SKM-1 treated with dmso at 0.1 percent for 144 hours (cell line): Measurements from ENCODE around the gene SMIM38.

Experiments
- DNase-seq: peaks from one replicate; lab custom pipeline; 2025; ENCODE audit not compliant: unreplicated experiment; lab: John Stamatoyannopoulos, UW

The SMIM38 gene

DNA sequence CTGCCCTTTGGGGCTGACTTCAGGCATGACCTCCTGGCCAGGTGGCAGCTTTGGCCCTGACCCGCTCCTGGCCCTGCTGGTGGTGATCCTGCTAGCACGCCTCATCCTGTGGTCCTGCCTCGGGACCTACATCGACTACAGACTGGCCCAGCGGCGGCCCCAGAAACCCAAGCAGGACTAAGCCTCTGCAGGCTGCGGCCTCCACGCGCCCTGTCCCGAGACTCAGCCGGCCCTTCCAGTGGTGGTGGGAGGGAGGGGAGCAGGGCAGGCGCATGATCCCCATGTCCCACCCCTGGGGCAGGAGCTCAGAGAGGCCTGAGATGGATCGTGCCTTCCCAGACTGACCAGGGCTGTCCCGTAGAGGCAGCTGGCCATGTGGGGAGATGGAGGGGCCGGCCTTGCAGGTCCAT, 2.1 kb downstream of the SMIM38 start:
- DNase-seq, result no peak

DNA sequence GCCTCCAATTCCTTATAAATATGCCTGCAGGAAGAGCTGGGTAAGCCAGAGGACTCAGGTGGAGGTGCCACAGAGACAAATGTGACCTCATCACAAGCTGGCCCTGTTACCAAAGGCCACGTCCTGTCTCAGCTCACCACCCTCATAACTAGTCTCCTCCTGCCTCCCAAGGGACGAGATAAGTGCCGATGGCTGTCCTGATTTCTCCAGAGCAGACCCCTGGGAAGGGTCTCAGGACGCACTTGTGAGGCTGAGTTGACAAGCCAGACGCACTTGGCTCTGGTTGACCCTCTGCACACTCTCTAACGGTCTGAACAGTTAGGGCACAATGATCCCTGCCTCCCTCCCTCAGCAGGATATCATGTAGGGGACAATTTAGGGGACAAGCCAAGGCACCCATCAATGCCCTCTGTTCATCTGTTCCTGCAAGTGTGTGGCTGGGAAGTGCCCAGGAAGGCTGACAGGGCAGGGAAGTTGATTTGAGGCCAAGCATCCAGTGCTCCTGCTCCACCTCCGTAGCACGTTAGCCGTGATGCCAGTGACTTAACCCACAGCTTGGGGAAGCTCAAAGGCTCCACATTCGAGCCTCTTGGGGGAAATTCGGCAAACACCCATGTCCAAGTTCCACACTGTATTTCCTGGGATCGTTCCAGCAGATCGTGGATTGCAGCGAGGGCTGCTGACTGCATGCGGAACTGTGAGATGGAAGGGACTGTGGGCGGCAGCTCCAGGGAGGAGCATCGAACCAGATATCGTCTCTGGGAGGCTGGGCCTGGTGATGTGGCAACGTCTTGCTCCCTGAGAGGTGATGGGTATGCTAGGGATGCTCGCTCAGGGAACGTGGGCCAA, 2.8 kb downstream of the SMIM38 start:
- DNase-seq, result no peak

DNA sequence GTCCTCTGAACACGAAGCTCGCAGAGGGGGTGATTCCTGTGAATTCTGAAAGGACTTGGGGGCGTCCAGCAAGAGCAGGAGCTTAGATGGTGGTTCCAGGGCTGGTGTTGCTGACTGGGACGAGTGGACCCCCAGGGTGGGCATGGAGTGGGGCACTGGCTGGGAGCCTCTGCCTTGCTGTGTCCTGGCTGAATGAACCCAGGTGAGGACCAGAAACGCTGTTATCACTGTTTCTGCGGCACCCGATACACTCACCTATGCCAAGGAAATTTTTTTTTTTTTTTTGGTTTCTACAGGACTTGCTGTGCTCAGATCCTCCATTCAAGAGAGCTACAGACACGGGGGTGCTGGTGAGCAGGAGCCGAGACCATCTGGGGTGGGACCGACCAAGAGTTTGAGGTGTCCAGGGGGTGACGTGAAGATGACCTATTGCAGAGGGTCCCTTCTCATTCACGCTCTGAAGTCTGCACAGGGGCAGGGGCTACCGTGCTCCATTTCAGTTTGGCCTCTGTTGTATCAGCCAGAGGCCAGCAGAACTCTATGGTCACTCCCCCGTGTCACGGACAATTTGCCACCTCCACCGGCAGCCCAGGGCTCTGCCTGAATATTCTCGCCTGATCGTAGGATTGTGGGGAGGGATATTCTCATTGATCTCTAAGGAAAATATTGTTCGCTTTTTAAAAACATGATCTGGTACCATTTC, 3.6 kb downstream of the SMIM38 start:
- no peak for DNase-seq

- DNase-seq, result no peak
Measured at GRCh38 chr11:69160296-69161116, 4.8 kb downstream of the SMIM38 start.

DNA sequence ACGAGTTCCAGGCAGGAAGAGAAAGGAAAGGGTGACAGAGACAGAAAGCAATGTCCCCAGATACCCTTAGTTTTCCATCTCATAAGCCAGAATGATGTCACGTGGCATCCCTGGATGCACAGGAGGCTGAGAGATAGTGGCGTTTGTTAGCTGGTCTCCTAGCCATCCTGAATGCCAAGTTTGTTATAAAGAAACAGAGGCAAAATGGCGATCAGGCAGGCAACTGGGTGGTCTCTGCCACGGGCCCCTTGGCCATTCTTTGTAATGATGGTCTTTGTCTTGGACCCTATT, 5.3 kb downstream of the SMIM38 start:
- no peak for DNase-seq

- DNase-seq, result no peak
Measured at GRCh38 chr11:69162505-69162904, 6.8 kb downstream of the SMIM38 start.

DNA sequence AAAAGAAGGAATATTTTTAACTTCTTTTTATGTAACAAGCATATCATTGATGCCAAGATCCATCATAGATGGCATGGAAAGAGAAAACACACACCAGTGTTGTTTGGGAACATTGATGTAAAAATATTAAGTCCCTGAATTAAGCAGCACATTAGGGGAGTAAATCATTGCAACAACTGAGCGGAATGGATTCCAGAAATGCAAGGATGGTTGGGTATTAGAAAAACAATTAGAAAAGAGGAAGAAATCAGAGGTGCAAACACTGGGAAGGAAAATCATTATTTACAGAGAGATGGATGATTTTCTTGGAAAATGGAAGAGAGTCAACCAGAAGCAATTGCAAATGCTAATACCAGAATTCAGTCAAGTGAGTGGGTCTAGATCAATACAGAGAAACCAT, 8.1 kb downstream of the SMIM38 start:
- no peak for DNase-seq

- DNase-seq, result no peak
Measured at GRCh38 chr11:69164824-69165223, 9.1 kb downstream of the SMIM38 start.

GRCh38 chr11:69165775-69166174, 10.0 kb downstream of the SMIM38 start:
- DNase-seq, result no peak

DNA sequence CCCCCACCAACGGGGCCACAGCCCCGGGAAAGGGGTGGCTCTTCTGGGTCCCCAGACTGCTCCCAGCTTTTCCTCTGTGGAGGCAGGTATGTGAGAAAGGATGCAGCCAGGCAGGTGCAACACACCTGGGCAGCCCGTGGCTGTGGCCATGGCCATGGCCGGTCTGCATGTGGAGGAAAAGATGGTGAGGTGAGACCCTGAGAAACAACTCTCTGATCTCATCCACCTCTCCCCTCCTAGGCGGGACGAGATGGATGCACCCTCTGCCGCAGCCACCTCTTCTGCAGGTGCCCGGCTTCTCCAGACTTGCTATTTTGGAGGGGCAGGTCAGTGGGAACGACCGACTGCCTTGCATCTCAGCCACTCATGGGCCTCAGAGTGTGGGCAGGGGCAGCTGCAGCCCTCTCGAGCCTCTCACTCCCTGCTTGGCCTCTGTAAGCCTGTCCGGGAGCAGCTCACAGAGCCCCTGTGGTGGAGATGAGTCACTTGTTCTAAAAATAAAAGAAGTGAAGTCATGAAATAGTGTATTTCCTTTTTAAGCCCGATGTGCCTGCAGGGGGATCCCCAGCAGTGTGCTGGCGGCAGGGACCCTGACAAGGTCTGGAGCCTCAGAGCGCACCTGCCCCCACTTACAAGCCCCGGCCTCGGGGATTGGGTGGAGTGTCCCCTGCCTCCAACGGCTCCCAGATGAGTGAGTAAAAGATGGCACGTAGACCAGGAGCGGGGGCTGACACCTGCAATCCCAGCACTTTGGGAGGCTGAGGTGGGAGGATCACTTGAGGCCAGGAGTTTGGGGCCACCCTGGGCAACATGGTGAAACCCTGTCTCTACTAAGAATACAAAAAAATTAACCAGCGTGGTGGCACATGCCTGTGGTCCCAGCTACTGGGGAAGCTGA, 10.7 kb downstream of the SMIM38 start:
- peak; percentile 76 for DNase-seq

- DNase-seq, result no peak
Measured at GRCh38 chr11:69167130-69167915, 11.6 kb downstream of the SMIM38 start.

- DNase-seq, result no peak
Measured at GRCh38 chr11:69167916-69168691, 12.4 kb downstream of the SMIM38 start.

DNA sequence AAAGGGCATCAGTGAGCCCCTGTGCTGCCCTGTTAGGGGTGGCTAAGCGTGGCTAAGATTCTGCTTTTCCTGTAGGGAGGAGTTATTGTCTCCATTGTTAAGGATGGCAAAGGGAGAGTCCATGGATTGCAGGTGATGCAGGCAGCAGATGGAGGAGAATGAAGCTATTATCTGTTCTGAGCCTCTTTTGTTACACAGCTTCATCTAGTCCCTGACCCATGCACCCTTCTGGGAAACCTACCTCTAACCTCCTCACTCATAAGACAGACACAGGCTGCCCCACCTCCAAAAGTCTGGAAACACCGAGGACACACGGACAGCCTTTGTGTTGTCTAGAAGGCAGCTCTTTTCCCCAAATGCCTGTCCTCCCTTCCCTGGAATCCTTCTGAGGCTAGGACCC, 13.7 kb downstream of the SMIM38 start:
- DNase-seq, result no peak

DNA sequence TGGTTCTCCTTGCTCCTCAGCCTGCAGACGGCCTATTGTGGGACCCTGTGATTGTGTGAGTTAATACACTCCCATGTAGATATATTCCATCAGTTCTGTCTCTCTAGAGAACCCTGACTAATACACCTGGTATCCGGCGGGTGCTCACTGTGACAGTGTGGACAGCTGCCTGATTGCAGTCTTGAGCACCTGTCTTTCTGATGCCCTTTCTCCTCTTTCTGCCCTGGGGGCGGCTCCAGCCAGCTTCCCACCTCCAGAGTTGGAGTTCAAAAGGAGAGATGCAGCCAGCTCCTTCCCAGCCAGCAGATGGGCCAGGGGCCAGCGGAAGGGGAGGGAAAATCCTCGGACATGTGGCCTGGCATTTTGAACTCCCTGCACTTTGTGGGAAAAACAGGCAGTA, 15.0 kb downstream of the SMIM38 start:
- DNase-seq, result no peak

DNA sequence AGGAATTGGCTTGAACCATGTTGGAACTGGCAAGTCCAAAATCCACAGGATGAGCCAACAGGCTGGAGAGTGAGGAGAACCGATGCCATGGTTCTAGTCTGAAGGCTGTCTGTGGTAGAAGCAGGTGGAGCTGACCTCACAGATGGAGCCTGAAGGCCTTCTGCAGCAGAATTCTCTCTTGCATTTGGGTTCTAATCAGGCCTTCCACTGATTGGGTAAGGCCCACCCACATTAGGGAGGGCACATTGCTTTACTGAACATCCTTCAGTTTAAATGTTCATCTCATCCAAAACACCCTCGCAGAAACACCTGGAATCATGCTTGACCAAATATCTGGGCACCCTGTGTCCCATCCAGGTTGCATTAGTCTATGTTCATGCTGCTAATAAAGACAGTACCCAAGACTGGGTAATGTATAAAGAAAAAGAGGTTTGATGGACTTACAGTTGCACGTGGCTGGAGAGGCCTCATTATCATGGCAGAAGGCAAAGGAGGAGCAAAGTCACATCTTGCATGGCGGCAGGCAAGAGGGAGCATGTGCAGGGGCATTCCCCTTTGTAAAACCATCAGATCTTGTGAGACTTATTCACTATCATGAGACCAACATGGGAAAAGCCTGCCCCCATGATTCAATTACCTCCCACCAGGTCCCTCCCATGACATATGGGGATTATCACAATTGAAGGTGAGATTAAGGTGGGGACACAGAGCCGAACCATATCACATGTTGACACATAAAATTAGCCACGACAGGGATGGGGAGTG, 15.9 kb downstream of the SMIM38 start:
- no peak for DNase-seq

DNA sequence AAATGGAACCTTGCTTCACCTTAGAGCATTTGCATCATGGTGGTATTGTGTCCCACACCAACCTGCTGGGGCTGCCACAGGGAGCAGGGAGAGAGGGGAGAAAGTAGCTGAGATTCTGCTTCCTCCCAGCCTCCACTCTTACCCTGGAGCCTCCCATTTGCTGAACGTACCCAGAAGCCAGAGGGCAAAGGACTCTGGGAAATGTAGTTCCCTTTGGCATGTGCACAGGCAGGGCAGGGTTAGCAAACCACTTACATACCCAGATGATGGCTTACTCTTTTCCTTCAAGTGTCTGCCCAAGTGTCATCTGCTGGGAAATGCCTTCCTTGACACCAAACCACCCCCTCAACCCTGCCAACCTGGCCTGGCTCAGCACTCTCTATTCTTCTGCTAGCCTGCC, 16.9 kb downstream of the SMIM38 start:
- DNase-seq, result peak; percentile 11

- no peak for DNase-seq
Measured at GRCh38 chr11:69173331-69173730, 17.6 kb downstream of the SMIM38 start.

DNA sequence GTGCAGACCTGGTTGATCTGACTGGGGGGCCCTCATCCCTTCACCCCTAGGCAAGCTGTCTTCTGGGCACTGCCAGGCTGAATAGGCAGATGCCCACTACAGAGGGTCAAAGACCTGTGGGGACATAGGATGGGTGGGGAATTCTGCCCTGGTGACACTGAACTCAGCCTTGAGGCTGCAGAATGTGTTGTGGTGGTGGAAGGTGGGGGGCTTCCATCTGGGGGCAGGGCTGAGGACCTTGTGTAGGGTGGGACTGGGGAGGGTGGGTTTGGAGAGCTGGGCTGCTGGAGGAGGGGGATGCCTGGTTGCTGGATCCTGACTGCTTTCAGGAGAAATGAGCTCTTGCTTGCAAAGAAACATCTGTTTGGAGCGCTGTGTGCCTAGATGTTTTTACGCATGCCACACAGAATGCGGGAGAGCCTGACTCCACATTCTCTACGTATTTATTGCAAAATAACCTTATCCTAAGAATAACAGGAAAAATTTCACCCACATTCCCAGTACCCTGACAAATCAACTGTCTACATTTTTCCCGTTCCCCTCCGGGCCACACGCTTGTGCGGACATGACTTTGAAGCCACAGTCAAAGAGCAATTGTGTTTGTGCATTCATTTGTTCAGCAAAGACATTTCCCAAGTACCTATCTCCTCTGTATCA, 18.3 kb downstream of the SMIM38 start:
- no peak for DNase-seq
